PFSK-1 (cell line): ENCODE results near the gene CYP26C1.

Source experiments
- SIN3A ChIP-seq: IDR thresholded peaks from 2 replicates; pipeline ENCODE4 v1.6.1; 2012; ENCODE audit warnings: mild to moderate bottlenecking, low read length, moderate library complexity, borderline replicate concordance; ENCODE audit not compliant: insufficient read depth
- TAF1 ChIP-seq: IDR thresholded peaks from 2 replicates; pipeline ENCODE4 v1.6.1; 2012; ENCODE audit warnings: low read length, control low read depth, borderline replicate concordance; ENCODE audit not compliant: insufficient read depth

DNA sequence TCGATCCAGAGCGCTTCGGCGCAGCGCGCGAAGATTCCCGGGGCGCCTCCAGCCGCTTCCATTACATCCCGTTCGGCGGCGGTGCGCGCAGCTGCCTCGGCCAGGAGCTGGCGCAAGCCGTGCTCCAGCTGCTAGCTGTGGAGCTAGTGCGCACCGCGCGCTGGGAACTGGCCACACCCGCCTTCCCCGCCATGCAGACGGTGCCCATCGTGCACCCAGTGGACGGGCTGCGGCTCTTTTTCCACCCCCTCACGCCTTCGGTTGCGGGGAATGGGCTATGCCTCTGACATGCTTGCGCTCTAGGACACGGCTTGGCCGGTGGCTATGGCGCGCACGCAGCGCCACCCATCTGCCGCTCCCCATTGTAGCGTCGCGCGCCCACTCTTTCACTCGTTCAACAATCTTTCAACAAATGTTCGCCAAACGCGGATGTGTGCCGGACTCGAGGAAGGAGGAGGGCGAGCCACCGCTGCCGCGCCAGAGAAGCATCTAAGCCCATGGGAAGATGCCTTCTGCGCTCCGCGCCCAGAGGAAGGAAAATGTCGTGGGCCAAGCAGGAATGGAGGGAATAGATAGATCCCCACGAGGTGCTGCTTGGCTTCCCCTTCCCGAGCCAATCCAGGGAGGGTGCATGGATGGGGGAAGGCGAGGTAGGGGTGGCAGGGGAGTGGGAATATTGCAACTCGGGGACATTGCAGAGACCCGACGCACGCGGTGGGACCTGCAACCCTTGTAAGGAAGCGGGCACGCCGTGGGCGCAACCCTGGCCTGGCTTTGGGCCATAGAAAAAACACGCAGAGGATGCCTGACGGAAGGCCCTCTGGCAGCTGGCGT is 8.0 kb downstream of the CYP26C1 start:
- TF ChIP-seq SIN3A: no peak
- no peak for TF ChIP-seq TAF1
